ACHN (cell line): ENCODE results near the gene AFAP1.
A peak's percentile ranks its signal among the peaks of the same experiment; 100 is the strongest.
"Not testable (repeated sequence)": the region's sequence is repeated elsewhere in the genome, so short reads cannot be mapped to it uniquely, and the experiment has no call there.

Experiments used
- DNase-seq: peaks from one replicate; pipeline ENCODE4 v3.0.0-alpha.2; 2015
- in situ Hi-C: cut with HindIII; loops from 2 replicates; pipeline ENCODE4 v1.10.0; 2017; ENCODE audit warnings: low sequenced_read_pairs, low pct_ligation_motif_present, low pct_unique_long_range_greater_than_20kb

Gene AFAP1

DNA sequence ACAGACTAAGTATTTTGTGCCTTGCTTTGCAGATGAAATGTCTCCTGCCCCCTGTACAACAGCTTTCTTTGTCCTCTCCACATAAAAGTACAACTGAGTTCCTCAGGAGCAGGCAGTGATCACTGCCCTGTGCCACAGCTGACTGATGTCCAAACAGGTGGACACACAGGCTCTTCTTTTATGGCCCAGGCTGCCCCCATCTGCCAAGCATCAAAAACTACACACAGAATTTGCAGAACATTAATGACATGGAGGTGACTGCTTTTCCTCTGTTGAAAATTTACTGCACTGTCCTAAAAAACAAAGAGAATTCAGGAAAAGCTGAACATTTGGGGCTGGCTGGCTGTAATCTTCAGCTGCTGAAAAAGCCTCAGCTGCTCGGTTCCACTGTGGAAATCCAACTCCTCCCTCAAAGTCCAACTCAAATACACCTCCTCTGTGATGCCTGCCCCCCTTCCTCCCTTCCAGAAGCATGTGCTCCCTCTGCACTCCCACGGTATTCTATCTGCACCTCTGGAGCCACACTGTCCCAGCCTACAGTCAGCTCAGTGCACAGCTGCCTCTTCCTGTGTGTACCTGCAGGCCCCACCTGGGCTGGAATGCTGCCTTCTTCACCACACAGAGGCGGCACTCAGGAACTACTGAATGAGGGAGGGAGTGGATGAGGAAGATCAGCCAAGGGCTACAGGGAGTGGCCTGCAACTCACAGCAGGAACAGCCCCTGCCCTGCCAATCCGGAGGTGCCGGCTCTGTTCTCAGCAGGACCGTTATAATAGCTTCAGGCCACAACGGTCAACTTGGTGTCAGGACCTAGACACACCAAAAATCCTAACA is 10.3 kb downstream of the AFAP1 start:
- DNase-seq = peak; percentile 20
- in situ Hi-C loops = loop anchor here (25.0 kb wide), 1 partner anchor 117 kb away; no protein-coding TSS in a partner anchor

DNA sequence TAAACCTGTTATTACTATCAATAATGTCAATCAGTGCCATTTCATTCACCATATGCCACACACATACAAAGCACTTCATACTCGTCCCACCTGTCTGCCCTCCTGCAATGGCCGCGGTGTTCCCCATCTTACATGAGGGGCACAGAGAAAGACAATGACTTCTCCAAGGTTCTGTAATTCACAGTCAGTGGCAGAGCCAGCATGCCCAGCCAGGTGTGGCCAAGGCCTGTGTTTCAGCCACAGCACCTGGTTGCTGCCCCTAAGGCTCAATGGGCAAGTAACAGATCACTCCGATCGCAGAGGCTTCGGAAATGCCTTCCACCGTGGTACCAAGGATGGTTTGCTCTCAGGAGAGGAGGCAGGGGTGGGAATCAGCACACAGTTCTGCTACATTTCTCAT is 10.9 kb downstream of the AFAP1 start:
- DNase-seq = no peak
- in situ Hi-C loops = loop anchor here (25.0 kb wide), 1 partner anchor 116 kb away; no protein-coding TSS in a partner anchor

DNA sequence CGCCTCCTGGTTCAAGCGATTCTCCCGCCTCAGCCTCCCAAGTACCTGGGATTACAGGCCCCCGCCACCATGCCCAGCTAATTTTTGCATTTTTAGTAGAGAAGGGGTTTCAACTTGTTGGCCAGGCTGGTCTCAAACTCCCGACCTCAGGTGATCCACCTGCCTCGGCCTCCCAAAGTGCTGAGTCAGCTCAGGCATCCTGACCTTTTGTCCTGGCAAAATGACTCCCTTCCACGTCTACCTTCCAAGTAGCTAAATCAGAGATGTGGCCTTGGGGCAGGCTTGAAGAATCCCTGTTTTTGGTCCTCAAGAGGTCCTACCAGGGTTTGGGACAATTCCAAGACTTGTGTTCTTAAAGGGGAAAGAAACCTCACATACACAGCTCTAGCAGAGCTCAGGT is 12.8 kb downstream of the AFAP1 start:
- in situ Hi-C loops = loop anchor here (25.0 kb wide), 1 partner anchor 115 kb away; no protein-coding TSS in a partner anchor
- no peak for DNase-seq

DNA sequence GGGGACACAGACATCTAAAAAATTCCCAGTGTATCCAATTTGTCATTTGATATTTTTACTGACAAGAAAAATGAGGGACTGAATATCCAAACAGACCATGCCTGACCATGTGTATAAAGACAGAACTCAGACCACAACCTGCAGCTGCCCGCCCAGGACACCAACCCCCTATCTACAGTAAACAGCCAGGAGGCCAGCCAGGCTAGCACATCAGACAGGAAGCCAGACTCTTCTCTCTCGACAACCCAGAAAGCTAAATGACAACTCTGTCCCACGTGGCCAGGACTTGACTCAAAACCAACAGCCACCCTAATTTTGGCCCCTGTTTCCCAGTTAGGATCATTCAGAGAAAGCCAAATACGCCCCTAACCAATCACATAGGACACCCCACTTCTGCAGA is 15.1 kb downstream of the AFAP1 start:
- DNase-seq = no peak
- in situ Hi-C loops = no loop called here

DNA sequence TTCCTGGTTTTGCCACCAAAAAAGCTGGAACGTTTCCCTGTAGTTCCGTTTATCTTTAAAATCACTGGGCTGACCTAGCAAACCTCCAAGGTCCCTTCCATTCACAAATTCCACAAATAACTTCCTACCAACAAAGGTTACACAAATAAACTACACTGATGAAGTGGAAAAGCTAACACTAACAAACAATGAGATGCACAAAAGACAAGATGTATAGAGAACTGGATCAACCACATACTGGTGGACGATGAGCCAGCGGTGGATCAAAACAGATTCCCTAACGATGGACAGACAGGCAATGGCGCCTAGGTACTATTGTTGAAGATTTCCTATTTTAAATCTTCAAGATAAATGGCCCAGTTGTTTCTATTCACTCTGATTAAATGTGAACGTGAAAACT is 15.5 kb downstream of the AFAP1 start:
- no peak for DNase-seq
- in situ Hi-C loops = no loop called here

DNA sequence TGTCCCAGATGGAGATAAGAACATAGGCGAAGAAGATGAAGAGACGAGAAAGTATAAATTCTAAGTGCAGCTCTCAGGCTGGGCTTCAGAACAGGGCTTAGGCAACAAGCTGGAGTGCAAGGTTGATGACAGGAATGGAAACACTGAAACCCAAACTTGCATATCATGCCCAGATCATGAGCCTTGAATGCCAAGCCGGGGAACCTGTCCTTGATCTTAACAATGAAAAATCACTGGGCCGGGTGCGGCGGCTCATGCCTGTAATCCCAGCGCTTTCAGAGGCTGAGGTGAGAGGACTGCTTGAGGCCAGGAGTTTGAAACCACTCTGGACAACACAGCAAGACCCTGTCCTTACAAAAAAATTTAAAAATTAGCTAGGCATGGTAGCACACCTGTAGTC is 17.2 kb downstream of the AFAP1 start:
- in situ Hi-C loops = no loop called here

DNA sequence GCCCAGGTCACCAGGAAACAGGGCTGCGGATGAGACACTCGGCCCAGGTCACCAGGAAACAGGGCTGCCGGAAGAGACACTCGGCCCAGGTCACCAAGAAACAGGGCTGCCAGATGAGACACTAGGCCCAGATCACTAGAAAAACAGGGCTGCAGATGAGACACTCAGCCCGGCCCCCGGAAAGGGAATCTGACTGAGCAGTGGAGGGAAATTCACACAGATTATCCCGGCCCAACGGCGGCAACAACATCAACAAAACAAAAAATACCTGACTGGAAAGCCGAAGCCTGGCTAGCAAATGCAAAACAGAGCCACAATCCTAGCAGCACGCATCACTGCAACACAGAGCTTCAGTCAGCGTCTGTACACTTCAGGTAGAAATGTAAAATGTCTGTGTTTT is 20.7 kb downstream of the AFAP1 start:
- in situ Hi-C loops = no loop called here
- DNase-seq = no peak

More for the DNA sequence above, 17.2 kb downstream of the AFAP1 start:
- DNase-seq = no peak

DNA sequence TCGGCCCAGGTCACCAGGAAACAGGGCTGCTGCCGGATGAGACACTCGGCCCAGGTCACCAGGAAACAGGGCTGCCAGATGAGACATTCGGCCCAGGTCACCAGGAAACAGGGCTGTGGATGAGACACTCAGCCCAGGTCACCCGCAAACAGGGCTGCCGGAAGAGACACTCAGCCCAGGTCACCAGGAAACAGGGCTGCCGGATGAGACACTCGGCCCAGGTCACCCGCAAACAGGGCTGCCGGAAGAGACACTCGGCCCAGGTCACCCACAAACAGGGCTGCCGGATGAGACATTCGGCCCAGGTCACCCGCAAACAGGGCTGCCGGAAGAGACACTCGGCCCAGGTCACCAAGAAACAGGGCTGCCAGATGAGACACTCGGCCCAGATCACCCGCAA is 21.5 kb downstream of the AFAP1 start:
- DNase-seq, in situ Hi-C loops: not testable (repeated sequence)

DNA sequence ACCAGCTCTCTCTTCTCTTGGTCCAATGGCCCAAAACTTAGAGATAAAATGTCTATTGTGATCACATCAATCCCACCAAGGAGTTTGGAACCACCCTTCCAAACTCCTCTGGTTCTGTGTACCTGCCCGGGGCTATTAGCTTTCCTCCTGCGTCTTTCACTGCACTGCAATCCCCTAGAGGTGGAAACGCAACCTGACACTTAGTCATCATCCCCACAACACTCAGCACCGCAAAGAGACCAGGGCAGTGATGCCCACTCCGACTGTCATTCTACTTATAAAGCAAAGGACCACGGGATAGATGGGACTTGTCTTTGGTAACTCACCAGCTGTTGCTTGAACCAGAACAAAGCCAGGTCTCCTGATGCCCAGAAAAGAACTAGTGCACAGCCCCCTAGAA is 22.0 kb downstream of the AFAP1 start:
- no peak for DNase-seq
- in situ Hi-C loops = no loop called here

DNA sequence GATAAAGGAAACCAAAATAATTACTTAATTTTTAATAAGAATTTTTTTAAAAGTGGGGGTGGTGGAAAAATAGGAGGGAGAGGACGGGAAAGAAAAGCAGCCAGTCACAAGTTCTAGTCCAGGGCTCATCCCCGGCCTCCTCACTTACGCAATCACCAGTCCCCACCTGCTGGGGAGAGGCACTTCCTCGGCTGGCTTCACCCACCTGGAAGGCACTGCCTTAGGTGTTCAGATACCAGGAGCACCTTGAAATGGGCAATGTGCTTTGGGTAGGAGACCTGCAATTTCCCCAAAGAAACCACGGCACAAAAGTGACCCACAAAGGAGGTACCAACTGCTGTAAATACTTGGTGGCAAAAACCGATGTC is 23.8 kb downstream of the AFAP1 start:
- DNase-seq = no peak
- in situ Hi-C loops = no loop called here

DNA sequence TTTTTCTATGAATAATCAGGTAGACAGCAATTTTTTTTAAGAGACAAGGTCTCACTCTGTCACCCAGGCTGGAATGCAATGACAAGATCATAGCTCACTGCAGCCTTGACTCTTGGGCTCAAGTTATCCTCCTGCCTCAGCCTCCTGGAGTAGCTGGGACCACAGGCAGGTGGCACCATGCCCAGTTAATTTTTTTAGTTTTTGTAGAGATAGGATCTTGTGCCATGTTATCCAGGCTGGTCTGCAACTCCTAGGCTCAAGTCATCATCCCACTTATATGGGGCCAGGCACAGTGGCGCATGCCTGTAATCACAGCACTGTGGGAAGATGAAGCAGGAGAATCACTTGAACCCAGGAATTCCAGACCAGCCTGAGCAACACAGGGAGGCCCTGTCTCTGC is 26.8 kb downstream of the AFAP1 start:
- DNase-seq = no peak
- in situ Hi-C loops = no loop called here

DNA sequence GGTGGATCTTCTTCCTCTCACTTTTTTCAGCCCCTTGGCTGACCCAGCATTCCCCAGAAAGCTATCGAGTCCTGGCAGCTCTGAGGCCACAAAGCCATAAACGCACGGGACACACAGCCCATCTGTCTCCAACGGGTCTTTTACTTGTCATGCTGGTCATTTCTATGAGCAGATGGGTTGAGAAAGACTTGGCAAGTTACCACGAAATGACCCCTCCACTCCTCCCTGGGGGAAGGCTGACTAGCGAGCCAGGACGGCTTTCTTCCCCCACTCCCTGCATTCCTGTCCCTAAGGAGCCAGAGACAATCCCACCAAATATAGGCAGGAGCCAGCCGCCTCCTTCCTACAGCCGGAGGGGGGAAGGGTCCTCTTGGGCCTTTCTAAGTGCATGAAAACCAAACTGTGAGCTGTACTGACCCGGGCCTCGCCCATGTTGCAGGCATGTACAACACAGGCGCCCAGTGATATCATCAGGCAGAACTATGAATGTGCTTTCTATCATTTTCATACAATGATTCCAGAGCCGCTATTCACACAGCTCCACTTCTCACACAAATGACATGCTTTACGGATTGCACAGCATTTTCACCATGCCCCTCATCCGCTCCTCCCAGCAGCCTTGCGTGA is 28.6 kb downstream of the AFAP1 start:
- DNase-seq = no peak
- in situ Hi-C loops = no loop called here

DNA sequence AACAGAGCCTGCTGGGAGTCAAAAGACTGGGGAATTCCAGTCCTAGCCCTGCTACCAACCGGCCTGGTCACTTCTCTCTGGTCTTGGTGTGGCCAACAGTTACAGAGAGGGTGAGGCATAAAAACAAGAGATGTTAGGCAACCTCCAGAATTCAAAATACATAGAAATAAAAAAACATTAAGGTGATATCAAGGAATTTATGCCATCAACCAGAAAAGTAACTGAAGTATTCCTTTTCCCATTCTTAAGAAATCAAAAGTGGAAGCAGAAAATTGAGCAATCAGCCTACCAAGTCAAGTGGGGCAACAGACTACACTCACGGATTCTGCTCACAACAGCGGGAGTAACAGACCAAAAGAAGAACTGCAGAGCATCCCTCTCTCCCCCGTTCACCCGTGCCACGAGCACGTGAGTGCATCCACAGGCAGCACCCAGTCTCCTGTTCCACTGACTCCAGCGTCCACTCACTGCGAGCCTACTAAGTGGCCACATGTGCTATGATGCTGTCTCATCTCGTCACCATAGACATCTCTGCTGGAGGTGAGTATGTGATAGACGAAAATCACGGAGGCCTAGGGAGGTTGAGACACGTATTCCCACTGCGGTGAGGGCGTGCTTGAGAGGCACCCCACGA is 29.3 kb downstream of the AFAP1 start:
- in situ Hi-C loops = no loop called here
- DNase-seq = no peak

DNA sequence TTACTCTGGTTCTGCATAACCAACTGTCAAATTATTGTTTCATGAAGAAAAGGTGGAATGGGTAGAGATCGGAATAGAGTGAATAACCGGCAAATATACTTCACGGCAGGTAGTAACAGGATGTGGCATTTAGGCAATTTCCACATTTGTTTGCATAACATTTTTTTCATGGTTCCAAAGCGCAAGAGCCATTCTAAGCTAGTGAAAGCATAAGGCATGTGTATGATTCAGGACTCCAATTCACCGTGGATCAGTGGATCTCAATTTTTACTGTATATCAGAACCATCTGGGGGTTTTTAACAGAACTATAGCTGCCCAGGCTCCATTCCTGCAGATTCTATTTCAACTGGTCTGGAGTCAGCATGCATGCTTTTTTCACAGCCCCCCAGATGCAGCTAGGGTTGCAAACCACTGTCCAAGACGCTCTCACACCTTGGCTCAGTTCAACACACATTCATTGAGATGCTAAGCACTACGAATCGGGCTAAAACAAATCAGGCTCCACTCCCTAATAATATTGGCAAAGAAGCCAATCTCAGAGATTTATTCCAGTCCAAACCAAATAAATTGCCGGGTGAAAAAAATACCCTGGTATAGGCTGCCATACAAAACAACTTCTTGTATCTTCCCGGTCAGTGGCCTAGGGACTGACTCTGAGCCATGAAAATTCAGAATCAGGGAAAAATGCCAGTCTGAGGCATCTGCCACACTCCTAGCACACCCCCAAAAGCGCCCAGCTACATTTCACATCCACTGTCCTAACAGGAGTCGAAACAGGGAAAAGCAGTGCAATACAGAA is 30.0 kb downstream of the AFAP1 start:
- DNase-seq = no peak
- in situ Hi-C loops = no loop called here

DNA sequence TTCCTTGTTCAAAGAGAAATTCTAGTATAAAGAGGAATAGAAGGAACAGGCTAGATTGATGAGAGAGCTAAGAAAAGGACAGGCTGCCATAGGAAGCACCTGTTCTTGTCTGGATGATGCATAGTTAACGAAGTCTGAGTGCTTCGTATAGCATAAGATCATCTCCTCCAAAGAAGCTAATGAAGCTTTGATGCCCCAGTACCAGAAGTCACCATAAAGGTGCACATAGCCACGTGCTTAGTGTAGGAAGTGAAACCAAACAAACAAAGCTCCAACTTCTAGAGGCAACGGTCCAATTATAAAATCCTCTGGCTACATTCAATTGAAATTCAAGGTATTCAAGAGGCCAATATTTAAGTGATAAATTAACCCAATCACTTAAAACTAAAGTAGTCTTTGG is 31.0 kb downstream of the AFAP1 start:
- DNase-seq = no peak
- in situ Hi-C loops = no loop called here

DNA sequence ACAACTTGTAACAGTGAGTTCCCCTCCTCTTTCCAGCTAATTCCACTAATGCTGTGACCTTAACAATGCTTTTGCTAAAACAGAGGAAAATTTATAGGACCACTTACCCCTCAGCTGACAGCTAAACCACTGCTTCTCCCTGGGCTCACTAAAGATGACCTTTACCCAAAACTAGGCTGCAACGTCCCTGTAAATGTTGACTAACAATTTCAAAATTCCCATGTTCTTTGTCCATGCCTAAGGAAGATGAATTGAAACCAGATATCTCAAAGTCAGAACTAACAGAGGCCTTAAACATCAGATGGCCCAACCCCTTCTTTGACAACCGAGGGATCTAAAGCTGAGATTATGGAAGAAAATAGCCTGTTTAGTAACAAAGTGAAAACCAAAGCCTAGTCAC is 32.5 kb downstream of the AFAP1 start:
- no peak for DNase-seq
- in situ Hi-C loops = no loop called here

DNA sequence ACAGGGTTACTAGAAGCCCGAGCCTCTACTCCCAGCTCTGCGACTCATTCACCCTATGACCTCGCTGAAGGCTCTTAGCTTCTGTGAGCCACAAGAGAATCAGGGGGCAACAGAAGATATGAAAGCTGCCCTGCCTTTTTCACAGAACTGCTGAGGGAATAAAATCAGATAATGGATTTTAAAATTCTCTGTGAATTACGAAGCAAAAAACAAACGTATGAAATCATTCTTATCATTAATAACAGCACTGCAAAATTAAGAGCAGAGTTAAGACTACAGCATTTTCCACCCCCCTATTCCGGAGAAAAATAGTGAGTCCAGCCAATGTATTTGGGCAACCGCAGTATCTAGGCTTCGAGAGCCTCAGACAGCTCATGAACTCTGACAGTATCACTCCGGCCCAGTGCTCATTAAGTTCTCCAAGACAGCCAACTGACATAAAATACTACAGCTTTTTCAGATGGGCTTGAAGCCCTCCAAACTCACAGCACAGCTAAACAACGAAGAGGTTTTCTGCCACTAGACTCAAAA is 33.4 kb downstream of the AFAP1 start:
- in situ Hi-C loops = no loop called here
- DNase-seq = no peak

DNA sequence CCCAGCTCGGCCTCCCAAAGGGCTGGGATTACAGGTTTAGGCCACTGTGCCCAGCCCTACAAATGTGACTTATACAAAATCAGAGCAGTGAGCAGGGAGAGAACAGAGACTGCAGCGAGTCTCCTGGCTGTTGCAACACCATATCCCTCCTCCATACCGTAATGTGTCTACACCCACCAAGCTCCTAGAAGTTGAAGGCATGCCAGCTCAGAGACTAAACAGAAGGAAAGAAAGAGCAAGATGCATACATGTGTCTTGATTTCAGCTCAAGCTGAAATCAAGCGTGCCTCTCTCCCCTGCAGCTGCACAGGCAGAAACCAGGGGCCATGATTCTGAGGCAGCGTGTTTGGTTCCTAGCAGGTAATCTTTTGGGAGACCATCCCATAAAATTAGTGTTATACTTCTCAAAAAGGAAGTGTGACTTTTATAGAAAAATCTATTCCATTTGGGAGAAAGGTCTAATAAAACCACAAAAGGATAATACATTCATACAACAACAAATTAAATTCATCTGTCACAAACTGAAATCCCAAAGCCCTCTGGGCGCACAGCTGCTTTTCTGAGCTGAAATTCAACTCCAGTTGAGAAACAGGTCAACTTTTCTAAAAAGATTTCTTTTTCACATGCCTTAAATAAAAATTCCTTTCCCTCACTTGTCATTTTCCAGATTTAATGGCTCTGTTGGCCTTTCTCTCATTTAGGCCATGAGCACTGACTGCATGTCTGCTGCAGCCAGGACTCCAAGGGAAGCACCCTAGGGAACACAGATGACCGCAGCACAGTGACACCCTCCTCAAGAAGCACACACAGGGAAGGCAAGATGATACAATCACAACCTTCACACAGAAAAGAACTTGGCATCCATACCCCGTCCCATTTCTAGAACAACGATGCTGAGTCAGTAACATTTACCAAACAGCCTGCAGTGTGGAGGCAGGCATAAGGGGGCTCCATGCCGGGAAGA is 34.4 kb downstream of the AFAP1 start:
- no peak for DNase-seq
- in situ Hi-C loops = no loop called here
